HPDE6-E6E7 (cell line): Measurements from ENCODE around the gene NAV3.

Experiments
- DNase-seq: peaks from one replicate; pipeline ENCODE4 v3.0.0; 2011; ENCODE audit warnings: missing footprints; ENCODE audit errors: extremely low spot score

Gene NAV3

DNA sequence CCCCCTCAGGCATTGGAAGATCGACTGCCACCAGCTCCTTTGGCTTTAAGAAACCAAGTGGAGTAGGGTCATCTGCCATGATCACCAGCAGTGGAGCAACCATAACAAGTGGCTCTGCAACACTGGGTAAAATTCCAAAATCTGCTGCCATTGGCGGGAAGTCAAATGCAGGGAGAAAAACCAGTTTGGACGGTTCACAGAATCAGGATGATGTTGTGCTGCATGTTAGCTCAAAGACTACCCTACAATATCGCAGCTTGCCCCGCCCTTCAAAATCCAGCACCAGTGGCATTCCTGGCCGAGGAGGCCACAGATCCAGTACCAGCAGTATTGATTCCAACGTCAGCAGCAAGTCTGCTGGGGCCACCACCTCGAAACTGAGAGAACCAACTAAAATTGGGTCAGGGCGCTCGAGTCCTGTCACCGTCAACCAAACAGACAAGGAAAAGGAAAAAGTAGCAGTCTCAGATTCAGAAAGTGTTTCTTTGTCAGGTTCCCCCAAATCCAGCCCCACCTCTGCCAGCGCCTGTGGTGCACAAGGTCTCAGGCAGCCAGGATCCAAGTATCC is 288.7 kb downstream of the NAV3 start:
- no peak for DNase-seq

DNA sequence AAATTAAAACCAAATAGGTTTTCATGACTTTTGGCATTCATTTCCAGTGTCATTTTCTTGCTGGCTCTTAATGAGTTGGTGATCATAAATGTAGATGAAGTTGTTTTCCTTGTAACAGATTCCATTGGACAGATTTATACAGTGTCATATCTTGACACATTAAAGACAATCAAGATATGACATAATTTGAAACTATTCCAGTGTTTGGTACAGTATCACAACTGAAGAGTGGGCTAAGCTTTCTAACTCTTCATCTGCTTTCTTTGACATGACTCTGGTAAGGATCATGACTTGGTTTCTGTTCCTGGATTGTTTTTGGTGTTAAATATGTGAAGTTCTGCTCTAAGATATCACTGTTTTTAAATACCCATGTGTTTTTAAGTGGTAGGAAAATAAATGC is 289.6 kb downstream of the NAV3 start:
- DNase-seq: no peak

DNA sequence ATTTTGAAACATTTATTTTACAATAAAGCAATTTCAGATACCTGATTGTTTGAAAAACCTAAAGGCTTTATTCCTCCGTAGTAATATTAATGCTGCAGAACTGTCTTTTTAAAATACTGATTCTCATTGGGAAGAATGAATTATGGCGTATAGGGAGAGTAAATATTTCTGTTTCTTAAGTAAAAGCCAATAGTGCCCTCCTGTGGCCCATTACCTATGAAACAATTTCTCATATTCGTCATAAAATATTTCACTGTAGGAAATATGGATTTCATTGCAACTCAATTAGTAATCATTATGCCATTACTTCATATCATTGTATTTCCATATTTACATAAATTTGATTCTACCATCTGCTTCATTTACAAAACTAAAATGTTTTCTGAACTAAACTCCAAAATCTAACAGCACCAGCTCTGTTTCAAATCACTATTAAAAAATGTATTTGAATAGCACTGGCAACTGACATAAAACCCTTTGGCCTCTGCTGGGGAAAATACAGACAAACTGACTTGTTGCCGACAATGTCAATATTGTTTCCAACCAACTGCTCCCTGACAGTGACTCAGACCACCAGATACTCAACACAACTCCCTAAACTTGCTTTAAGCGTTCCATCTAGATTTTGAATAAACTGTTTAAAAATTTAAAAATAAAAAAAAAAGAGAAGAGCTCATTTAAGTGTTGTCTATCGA is 290.3 kb downstream of the NAV3 start:
- no peak for DNase-seq

DNA sequence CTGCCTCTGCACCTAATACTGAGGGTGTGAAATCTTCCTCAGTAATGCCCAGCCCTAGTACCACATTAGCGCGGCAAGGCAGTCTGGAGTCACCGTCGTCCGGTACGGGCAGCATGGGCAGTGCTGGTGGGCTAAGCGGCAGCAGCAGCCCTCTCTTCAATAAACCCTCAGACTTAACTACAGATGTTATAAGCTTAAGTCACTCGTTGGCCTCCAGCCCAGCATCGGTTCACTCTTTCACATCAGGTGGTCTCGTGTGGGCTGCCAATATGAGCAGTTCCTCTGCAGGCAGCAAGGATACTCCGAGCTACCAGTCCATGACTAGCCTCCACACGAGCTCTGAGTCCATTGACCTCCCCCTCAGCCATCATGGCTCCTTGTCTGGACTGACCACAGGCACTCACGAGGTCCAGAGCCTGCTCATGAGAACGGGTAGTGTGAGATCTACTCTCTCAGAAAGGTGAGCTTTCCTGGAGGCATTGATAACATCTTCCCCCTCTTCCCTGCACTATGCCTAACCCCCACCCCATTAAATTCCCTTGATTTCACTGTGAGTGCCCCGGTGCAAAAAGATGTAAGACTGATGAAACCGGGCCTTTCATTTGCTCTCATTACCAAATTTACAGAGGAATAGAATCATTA is 291.4 kb downstream of the NAV3 start:
- no peak for DNase-seq

DNA sequence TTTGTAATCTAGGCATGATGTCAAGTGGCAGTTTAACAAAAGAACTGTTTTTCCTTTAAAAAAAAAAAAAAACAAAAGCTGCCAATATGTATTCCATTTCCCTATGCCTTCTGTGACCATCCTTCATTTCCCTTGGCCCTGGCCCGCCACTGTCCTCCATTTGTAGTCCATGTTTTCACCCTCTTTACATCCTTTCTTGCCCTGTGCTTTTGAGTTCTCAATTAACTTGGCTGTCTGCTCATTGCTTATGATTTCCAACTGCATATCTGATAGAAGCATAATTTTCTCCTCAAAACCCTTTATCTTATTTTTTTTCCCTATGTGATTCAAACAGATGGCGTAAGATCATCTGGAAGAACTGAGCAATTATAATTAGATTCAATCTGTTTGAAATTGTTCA is 297.5 kb downstream of the NAV3 start:
- DNase-seq: no peak

DNA sequence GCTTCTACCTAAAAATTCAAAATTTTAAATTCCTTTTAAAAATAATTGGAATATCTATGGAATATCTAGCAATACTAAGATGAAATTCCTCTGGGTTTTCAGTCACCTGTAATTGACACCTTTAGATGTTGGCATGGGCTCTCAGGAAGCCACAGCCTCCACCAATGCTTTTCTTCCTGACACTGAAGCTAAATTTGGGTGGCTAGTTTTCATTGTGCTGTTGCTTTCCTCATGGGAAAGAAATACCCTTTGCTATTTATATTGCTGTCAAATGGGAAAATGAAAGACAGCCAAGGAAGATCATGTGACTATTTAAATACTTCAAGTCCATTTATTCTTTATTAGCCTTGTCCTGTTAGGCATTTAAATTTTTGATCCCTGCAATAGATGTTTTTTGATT is 313.0 kb downstream of the NAV3 start:
- no peak for DNase-seq

DNA sequence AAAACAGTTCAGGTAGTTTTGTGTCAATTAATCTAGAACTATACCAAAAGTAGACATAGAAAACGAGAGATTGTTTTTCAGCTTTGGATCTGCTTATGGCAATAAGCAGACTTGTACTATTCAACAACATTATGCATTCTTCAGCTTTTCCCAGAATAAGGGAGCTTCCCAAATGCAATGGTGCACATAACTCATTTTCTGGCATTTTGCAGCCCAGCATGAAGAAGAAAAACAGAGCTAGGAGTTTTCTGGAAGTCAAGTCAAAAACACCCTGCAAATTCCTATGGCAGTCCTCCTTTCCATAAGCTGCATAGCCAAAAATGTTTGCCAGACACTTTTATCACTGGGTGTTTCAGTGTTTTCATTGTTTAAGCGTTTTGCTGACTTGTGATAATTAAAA is 314.7 kb downstream of the NAV3 start:
- no peak for DNase-seq

DNA sequence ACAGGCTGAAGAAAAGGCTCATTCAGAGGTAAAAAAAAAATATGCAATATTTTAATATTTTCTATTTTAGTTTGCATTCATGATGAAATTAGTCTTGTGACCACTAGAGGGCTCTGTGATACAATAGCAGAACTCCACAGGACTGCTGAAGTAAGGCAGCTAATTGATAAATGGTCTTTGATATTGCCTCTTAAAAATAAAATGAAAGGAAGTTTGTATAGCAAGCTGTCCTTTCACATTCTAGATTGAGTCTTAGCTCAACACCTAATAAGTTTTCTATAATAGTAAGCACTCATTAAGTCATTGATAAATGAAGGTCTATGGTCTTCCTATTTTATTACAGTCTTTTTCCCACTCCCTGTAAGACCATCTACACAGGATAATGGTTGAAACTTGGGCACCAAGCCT is 315.7 kb downstream of the NAV3 start:
- peak; percentile 1 for DNase-seq

DNA sequence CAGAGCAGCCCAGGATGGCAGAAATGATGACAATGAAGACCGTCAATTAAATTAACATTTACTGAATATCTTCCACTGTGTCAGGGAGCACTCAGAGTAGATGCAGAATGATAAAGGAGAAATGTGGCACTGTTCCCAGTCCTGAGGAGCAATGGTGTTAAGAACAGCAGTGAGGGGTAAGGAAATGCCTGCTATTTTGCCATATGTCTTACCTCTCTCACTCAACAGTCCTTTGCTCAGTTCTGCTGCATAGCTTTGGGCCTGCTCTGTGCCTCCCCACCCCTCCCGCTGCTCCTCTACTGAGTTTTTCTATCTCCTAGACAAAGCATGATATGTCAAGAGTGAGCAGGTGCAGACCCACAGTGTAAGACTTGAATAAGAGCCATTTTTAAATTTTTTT is 318.8 kb downstream of the NAV3 start:
- no peak for DNase-seq

DNA sequence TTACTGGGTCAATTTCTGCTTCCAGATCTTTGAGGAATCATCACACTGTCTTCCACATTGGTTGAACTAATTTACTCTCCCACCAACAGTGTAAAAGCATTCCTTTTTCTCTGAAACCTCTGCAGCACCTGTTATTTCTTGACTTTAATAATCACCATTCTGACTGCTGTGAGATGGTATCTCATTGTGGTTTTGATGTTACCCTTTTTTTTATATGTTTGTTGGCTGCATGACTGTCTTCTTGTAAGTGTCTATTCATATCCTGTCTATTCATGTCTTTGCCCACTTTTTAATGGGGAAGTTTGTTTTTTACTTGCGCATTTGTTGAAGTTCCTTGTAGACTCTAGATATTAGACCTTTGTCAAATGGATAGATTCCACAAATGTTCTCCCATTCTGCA is 324.9 kb downstream of the NAV3 start:
- DNase-seq: no peak

DNA sequence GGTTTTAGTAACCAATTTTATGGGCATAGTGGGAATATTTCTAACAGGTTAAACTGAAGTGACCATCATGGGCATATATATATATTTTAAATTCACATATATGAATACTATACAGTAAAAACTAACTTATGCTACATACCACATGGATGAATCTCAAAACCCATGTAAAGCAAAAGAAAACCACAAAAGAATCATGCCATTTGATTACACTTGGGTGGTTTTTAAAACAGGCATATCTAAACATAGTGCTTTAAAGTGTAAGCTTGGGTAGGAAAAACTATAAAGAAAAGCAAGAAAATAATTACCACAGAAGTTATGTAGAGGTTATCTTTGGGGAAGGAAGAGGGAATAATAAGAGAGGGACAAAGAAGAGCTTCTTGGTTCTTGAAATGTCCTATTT is 326.1 kb downstream of the NAV3 start:
- no peak for DNase-seq

DNA sequence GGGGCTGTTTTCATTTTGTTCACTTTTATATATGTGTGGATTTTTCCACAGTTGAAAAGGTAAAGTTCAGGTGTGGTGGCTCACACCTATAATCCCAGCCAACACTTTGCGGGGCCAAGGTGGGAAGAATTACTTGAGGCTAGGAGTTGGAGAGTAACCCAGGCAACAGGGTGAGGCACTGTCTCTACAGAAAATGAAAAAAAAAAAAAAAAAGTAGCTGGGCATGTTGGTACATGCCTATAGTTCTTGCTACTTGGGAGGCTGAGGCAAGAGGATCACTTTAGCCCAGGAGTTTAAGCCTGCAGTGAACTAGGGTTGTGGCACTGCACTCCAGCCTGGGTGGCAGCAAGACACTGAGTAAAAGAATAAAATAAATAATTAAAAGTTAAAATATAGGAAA is 326.5 kb downstream of the NAV3 start:
- DNase-seq: no peak

DNA sequence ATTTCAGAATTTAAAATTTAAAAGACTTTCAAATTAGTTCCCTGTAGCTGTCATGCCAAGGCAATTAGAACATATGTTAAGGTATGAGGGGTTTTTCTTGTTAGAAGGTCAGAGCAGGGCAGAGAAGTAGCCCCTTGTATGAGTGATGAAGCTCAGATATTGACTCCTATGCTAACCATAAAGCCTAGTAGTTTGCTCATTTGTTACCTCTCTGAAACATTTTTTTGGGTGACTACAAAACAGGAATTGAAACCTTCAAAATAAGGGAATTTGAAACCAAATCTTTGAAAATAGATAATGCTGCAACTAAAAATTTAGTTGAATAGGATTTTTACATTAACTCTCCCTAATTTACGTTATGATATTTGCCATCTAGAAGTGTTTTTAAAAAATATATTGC is 333.5 kb downstream of the NAV3 start:
- DNase-seq: no peak

DNA sequence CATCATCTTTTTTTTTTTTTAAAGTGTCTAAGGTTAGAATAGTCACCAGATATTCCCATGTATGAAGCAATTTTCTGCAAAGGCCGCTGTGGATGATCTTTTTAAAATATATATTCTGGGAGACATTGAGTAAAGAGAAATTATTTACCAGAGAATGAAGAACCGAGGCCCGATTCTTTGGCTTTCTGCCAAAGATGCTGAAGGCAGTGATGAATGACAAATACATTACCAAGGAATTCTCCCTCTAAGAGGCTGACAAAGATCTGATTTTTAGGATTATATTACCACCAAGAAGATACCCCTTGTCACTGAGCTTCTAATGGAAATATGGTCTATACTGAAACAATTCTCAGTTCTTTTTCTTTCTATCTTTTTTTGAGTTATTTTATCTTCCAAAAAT is 336.8 kb downstream of the NAV3 start:
- DNase-seq: no peak

DNA sequence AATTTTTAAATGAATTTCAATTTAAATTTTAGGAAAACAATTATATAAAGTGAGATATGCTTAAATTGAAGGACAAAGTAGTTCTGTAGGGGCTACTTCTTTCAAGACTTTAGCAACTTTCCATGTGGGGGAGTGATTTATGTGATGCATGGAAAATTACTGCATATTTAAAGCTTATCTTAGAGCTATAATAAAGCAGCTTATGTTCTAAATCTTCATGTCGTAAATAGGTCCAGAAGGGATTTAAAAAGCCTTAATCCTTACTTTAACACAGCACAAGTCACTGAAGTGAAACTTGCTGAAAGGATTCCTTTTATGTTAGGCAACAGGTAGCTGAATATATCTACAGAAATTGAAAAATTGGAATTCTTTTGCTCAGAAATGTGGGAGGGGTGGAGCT is 340.4 kb downstream of the NAV3 start:
- no peak for DNase-seq

DNA sequence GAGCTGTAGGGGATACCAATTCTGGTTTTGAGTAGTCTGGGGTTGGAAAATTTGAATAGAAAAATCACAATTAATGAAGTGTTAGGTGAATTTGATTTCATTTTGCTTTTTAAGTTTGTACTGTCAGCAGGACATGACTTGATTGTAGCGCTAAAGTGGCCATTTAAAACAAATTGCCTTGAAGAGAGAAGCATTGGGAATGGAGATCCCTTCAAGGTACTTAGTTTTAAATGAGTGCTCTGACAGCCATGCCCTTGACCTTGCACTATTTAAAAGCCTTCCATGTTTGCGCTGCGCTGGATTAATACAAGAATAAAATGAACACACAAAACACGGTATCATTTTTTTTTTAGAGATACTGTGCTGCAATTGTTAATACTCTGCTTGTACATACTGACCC is 345.9 kb downstream of the NAV3 start:
- DNase-seq: no peak

DNA sequence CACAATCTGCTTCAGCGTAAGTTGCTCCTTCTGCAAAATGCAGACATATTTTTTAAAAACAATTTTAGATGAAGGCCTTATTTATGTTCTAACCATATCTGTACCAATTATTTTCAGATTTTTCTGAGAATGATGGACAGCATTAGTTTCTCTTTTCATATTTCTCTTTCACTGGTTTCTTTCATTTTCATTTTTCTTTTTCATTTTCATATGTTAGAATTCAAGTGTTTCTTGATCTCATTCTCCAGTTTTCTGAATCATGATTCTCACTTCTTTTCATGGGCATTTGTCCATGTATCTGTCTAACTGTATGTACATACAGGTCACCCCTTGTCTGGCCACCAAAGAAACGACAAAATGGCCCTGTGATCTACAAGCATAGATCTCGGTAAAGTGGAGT is 346.6 kb downstream of the NAV3 start:
- no peak for DNase-seq

DNA sequence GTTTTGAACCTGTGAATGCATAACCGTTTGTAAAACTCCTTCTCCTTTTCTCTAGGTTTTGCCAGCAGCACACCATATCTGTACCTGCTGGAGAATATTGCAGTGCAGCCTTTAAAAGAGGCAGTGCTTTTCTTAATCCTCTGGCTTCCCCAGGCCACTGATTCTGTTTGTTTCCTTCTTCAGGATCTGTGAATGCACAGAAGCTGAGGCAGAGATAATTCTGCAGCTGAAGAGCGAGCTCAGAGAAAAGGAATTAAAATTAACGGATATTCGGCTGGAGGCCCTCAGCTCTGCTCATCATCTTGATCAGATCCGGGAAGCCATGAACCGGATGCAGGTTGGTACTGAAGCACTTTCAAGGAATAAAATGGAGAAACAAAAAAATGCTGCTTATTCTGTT is 348.7 kb downstream of the NAV3 start:
- DNase-seq: no peak

DNA sequence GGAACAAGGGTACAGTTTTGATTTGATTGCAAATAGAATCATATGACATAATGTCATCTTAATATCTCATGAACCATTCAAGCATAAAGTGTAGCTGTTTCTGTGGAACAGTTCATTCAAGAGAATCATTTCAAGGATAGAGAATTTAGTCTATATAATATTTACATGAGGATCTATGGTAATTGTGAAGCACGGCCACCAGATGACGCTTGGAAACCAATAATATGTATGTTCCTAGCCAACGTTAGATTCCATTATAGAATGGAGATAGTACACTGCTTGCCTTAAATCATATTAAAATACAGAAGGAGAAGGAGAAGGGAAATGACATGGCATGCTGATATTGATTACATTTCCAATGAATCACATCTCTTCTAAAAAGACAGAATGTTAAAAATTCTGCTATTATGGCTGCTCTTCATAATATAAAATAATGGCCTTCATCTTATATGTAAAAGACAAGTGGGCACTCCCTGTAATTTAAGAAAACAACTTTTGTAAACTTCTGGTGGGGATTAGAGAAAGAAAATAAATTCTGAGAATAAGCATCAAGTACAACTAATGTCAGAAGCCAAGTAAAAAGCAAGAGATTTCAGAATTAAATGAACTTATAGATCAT is 351.0 kb downstream of the NAV3 start:
- no peak for DNase-seq

DNA sequence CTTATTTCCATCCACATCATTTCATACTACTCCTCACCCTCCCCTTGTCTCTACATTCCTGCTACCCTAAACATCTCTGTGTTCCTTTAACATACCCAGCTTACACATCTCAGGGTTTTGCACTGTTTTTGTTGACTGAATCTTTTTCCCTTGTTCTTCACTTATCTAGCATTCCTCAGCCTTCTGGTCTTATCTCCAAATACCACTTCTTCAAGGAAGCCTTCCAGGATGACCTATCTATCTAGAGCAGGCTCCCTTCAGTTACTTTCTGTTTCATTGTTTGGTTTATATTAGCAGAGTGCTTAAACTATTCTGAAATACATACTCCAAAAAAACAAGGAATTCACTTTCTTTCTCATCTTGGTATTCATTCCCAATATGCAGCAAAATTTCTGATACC is 353.1 kb downstream of the NAV3 start:
- no peak for DNase-seq

DNA sequence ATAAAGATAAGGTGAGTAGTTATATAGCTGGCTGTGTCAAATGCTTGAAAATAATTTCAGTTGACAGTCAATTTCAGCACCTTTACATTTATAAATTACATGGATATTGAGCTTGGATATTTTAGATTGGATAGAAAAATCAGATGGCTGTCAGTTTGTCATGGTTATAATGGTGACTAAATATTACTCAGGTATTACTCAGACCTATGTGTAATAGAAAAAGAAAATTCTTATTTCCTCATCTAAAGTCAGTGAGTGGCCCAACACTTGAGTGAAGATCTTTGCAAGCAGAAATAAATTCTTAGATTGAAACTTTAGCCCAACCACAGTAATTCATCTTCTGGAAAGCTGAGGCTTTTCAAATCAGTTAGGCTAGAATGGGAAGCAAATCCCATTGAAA is 354.4 kb downstream of the NAV3 start:
- DNase-seq: peak; percentile 16

DNA sequence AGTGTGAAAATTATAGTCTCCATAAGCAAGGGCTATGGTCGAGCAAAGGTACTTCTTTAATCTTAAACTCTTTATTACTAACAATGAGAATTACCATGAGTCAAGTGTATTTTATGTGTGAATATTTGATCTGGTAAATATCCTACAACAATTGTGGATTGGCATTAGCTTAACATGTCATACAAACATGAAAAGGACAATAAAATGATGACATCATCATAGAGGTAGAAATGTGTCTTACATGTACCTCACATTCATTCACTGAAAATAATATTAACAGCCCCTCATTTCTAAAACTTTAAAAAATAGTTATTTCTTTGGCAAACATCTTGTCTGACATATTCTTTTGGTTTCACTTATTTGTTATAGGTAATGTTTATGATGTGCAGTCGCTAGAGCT is 355.0 kb downstream of the NAV3 start:
- no peak for DNase-seq

DNA sequence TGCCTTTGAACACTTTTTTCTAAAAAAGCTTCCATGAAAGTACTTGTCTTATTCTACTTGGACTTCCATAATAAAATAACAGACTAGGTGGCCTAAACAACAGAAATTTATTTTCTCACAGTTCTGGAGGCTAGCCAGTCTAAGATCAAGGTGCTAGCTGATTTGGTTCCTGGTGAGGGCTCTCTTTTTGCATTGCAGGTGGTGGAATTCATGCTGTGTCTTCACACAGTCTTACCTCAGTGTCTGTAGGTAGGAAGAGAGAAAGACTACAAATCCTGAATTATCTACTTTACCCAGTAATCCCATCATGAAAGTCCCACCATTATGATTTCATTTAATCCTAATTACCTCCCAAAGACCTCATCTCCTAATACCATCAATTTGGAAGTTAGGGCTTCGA is 356.0 kb downstream of the NAV3 start:
- no peak for DNase-seq
